T-helper 2 cell treated with Interferon-gamma antibody and Interleukin-4, amounts not matched to agents 5 μg/mL and 100 μg/mL, for 36 hours (primary cell): ENCODE results near the gene MAPK1IP1L.
A peak's percentile ranks its signal among the peaks of the same experiment; 100 is the strongest.
"Not testable (repeated sequence)": the region's sequence is repeated elsewhere in the genome, so short reads cannot be mapped to it uniquely, and the experiment has no call there.

Source experiments
- DNase-seq: peaks from one replicate; pipeline ENCODE4 v3.0.0; 2021; ENCODE audit warnings: low spot score
- H3K27ac Mint-ChIP-seq: one replicate; pipeline ENCODE4 v1.8.0; 2021; ENCODE audit warnings: mild to moderate bottlenecking, mixed read lengths
- H3K27me3 Mint-ChIP-seq: one replicate; pipeline ENCODE4 v1.8.0; 2021; ENCODE audit warnings: low read depth, mixed read lengths
- H3K36me3 Mint-ChIP-seq: one replicate; pipeline ENCODE4 v1.8.0; 2021; ENCODE audit warnings: low read depth, mixed read lengths
- H3K4me1 Mint-ChIP-seq: one replicate; pipeline ENCODE4 v1.8.0; 2021; ENCODE audit warnings: low read depth, mixed read lengths
- H3K4me3 Mint-ChIP-seq: one replicate; pipeline ENCODE4 v1.8.0; 2022; ENCODE audit warnings: mild to moderate bottlenecking, moderate library complexity, mixed read lengths
- H3K9me3 Mint-ChIP-seq: one replicate; pipeline ENCODE4 v1.8.0; 2021; ENCODE audit warnings: mixed read lengths

Gene MAPK1IP1L

GRCh38 chr14:55051423-55052268 is at the start of gene MAPK1IP1L:
Gene MAPK1IP1L, plus strand, starts transcription at chr14:55051647. Its CDS starts 10,037 bp downstream, at chr14:55061684.
- Mint-ChIP-seq H3K27ac (peak within 1 kb of the TSS; percentile 95), H3K36me3 (peaks cover 15% of the 10 kb centered on the region), H3K4me1 (peaks cover 31% of the 10 kb centered on the region), H3K4me3 (peak within 1 kb of the TSS; percentile 91), H3K9me3 (no peaks in the 10 kb centered on the region), H3K27me3 (no peaks in the 10 kb centered on the region)
- peak; percentile 90 for DNase-seq

- DNase-seq, result no peak
- Mint-ChIP-seq H3K4me3 (no peak overlapping the region), H3K9me3 (no peaks in the 10 kb centered on the region), H3K27me3 (no peaks in the 10 kb centered on the region), H3K4me1 (peaks cover 9% of the 10 kb centered on the region), H3K36me3 (peaks cover 54% of the 10 kb centered on the region), H3K27ac (no peak overlapping the region)
Measured at GRCh38 chr14:55005071-55005470, 46.4 kb upstream of the MAPK1IP1L start.

- Mint-ChIP-seq H3K27ac (no peak overlapping the region), H3K27me3 (no peaks in the 10 kb centered on the region), H3K9me3 (no peaks in the 10 kb centered on the region), H3K4me3 (no peak overlapping the region), H3K4me1 (peaks cover 6% of the 10 kb centered on the region), H3K36me3 (peaks cover 47% of the 10 kb centered on the region)
- no peak for DNase-seq
Measured at GRCh38 chr14:55015006-55015405, 36.4 kb upstream of the MAPK1IP1L start.

- no peak for DNase-seq
- H3K9me3 Mint-ChIP-seq, result no peaks in the 10 kb centered on the region
- no peaks in the 10 kb centered on the region for H3K27me3 Mint-ChIP-seq
- H3K36me3 Mint-ChIP-seq, result peaks cover 36% of the 10 kb centered on the region
- H3K4me1 Mint-ChIP-seq, result peaks cover 16% of the 10 kb centered on the region
- H3K27ac Mint-ChIP-seq, result no peak overlapping the region
- H3K4me3 Mint-ChIP-seq, result no peak overlapping the region
Measured at GRCh38 chr14:55019968-55020554, 31.4 kb upstream of the MAPK1IP1L start.

- H3K4me3 Mint-ChIP-seq, result not testable (repeated sequence)
Measured at GRCh38 chr14:55024365-55024764, 27.1 kb upstream of the MAPK1IP1L start.

GRCh38 chr14:55025948-55026347 is 25.5 kb upstream of the MAPK1IP1L start:
- H3K36me3 Mint-ChIP-seq, result peaks cover 23% of the 10 kb centered on the region
- H3K27ac Mint-ChIP-seq, result peak overlapping the region; percentile 97
- DNase-seq, result no peak
- H3K4me3 Mint-ChIP-seq, result peak overlapping the region; percentile 88
- H3K9me3 Mint-ChIP-seq, result no peaks in the 10 kb centered on the region
- peaks cover 40% of the 10 kb centered on the region for H3K4me1 Mint-ChIP-seq
- no peaks in the 10 kb centered on the region for H3K27me3 Mint-ChIP-seq

More at GRCh38 chr14:55024365-55024764, 27.1 kb upstream of the MAPK1IP1L start:
- Mint-ChIP-seq H3K36me3 (peaks cover 30% of the 10 kb centered on the region), H3K4me1 (peaks cover 38% of the 10 kb centered on the region)
- H3K27ac Mint-ChIP-seq, DNase-seq, H3K27me3 Mint-ChIP-seq, H3K9me3 Mint-ChIP-seq: not testable (repeated sequence)

- Mint-ChIP-seq H3K27ac (peak overlapping the region; percentile 97), H3K9me3 (no peaks in the 10 kb centered on the region), H3K36me3 (peaks cover 21% of the 10 kb centered on the region), H3K4me3 (peak overlapping the region; percentile 88), H3K4me1 (peaks cover 41% of the 10 kb centered on the region), H3K27me3 (no peaks in the 10 kb centered on the region)
- DNase-seq, result no peak
Measured at GRCh38 chr14:55026441-55026792, 25.0 kb upstream of the MAPK1IP1L start.

GRCh38 chr14:55026793-55027561 is 24.5 kb upstream of the MAPK1IP1L start, which contains the start of the genes SOCS4 and WDHD1:
Gene SOCS4, plus strand, starts transcription at chr14:55027236. Its CDS starts 15,806 bp downstream, at chr14:55043042.
Gene WDHD1, minus strand, starts transcription at chr14:55027099. Its CDS starts 312 bp downstream, at chr14:55026787.
- peak within 1 kb of the TSS; percentile 97 for H3K27ac Mint-ChIP-seq
- H3K4me3 Mint-ChIP-seq, result peak within 1 kb of the TSS; percentile 88
- no peaks in the 10 kb centered on the region for H3K27me3 Mint-ChIP-seq
- peaks cover 19% of the 10 kb centered on the region for H3K36me3 Mint-ChIP-seq
- peaks cover 42% of the 10 kb centered on the region for H3K4me1 Mint-ChIP-seq
- peak; percentile 99 for DNase-seq
- no peaks in the 10 kb centered on the region for H3K9me3 Mint-ChIP-seq

GRCh38 chr14:55028066-55028465 is 23.4 kb upstream of the MAPK1IP1L start:
- Mint-ChIP-seq H3K36me3 (peaks cover 23% of the 10 kb centered on the region), H3K4me1 (peaks cover 42% of the 10 kb centered on the region), H3K27me3 (no peaks in the 10 kb centered on the region), H3K27ac (peak overlapping the region; percentile 97), H3K4me3 (peak overlapping the region; percentile 88), H3K9me3 (no peaks in the 10 kb centered on the region)
- DNase-seq, result no peak

- Mint-ChIP-seq H3K4me1 (peaks cover 40% of the 10 kb centered on the region), H3K27ac (peak overlapping the region; percentile 97), H3K4me3 (peak overlapping the region; percentile 88), H3K9me3 (no peaks in the 10 kb centered on the region), H3K27me3 (no peaks in the 10 kb centered on the region), H3K36me3 (peaks cover 23% of the 10 kb centered on the region)
- no peak for DNase-seq
Measured at GRCh38 chr14:55028476-55028875, 23.0 kb upstream of the MAPK1IP1L start.

GRCh38 chr14:55031190-55031589 is 20.3 kb upstream of the MAPK1IP1L start:
- peaks cover 28% of the 10 kb centered on the region for H3K36me3 Mint-ChIP-seq
- no peaks in the 10 kb centered on the region for H3K27me3 Mint-ChIP-seq
- H3K9me3 Mint-ChIP-seq, result no peaks in the 10 kb centered on the region
- DNase-seq, result no peak
- H3K27ac Mint-ChIP-seq, result no peak overlapping the region
- H3K4me1 Mint-ChIP-seq, result peaks cover 27% of the 10 kb centered on the region
- H3K4me3 Mint-ChIP-seq, result no peak overlapping the region

- H3K4me3 Mint-ChIP-seq, H3K9me3 Mint-ChIP-seq, DNase-seq, H3K27me3 Mint-ChIP-seq, H3K4me1 Mint-ChIP-seq, H3K27ac Mint-ChIP-seq: not testable (repeated sequence)
- peaks cover 47% of the 10 kb centered on the region for H3K36me3 Mint-ChIP-seq
Measured at GRCh38 chr14:55037995-55038394, 13.5 kb upstream of the MAPK1IP1L start.

- peak overlapping the region; percentile 34 for H3K27ac Mint-ChIP-seq
- no peaks in the 10 kb centered on the region for H3K27me3 Mint-ChIP-seq
- no peak overlapping the region for H3K4me3 Mint-ChIP-seq
- peaks cover 50% of the 10 kb centered on the region for H3K36me3 Mint-ChIP-seq
- DNase-seq, result no peak
- H3K4me1 Mint-ChIP-seq, result no peaks in the 10 kb centered on the region
- H3K9me3 Mint-ChIP-seq, result peaks cover 4% of the 10 kb centered on the region
Measured at GRCh38 chr14:55038708-55039107, 12.7 kb upstream of the MAPK1IP1L start.

- H3K36me3 Mint-ChIP-seq, result peaks cover 26% of the 10 kb centered on the region
- H3K9me3 Mint-ChIP-seq, result no peaks in the 10 kb centered on the region
- no peaks in the 10 kb centered on the region for H3K4me1 Mint-ChIP-seq
- no peak overlapping the region for H3K27ac Mint-ChIP-seq
- H3K27me3 Mint-ChIP-seq, result no peaks in the 10 kb centered on the region
- no peak for DNase-seq
- H3K4me3 Mint-ChIP-seq, result no peak overlapping the region
Measured at GRCh38 chr14:55043528-55043927, 7.9 kb upstream of the MAPK1IP1L start.
